Vagina (tissue), 2 donors: ENCODE data around the gene TCEANC. TPM values are rescaled to one million over a fixed set of nuclear protein-coding genes. Genes with fewer than 3 reads are reported as not detected.

Experiments
- DNase-seq, 2 donors: peaks; one replicate each; pipeline ENCODE4 v3.0.0-alpha.2; 2017; ENCODE audit errors: extremely low spot score in 2 of 2
- H3K27ac ChIP-seq: fragments of 200-600 bp; sonication (generic); one replicate; pipeline ENCODE4 v1.5.1; 2019
- H3K27me3 ChIP-seq: fragments of 200-600 bp; sonication (generic); one replicate; pipeline ENCODE4 v1.5.1; 2019
- H3K36me3 ChIP-seq, 2 donors: fragments of 200-600 bp; sonication (generic); one replicate each; pipeline ENCODE4 v1.5.1; 2017 to 2019
- H3K4me1 ChIP-seq: fragments of 200-600 bp; sonication (generic); one replicate; pipeline ENCODE4 v1.5.1; 2019
- H3K4me3 ChIP-seq, 2 donors: fragments of 200-600 bp; sonication (generic); 1 replicate in 1 of 2; 2 replicates in 1 of 2; pipeline ENCODE4 v1.5.1; 2016 to 2019
- H3K9me3 ChIP-seq: fragments of 200-600 bp; sonication (generic); one replicate; pipeline ENCODE4 v1.5.1; 2019
- POLR2A ChIP-seq, 2 donors: fragments of 450-650 bp; IDR thresholded peaks; one replicate each; pipeline ENCODE4 v1.6.1; 2017; ENCODE audit warnings: antibody characterized with exemption in 2 of 2, mild to moderate bottlenecking in 2 of 2, moderate library complexity in 2 of 2
- POLR2AphosphoS5 ChIP-seq, 2 donors: sonication (generic); formaldehyde crosslinking; IDR thresholded peaks; one replicate each; pipeline ENCODE4 v1.9.0; 2017; ENCODE audit warnings: antibody characterized with exemption in 2 of 2, mild to moderate bottlenecking in 2 of 2, low read depth in 1 of 2; ENCODE audit not compliant: insufficient read depth in 1 of 2
- intact Hi-C: fragments of 100-400 bp; cut with DNase I; formaldehyde crosslinking; loops from one replicate; pipeline ENCODE4 v1.15.1; 2023
- total RNA-seq: library from RNA; depleted of rRNA; stranded (reverse); fragments of >200 nt; gene quantifications from one replicate; pipeline ENCODE4 v1.2.3, GENCODE V29; 2016
- TF ChIP-seq, protein P1 (sequence below), 3 experiments: fragments of 450-650 bp in 2 of 3; fragments of 200-600 bp in 1 of 3; sonication (generic) in 1 of 3; IDR thresholded peaks; one replicate each; pipeline ENCODE4 v1.5.1; 2017 to 2019; ENCODE audit warnings: antibody characterized with exemption in 3 of 3, mild to moderate bottlenecking in 2 of 3, moderate library complexity in 2 of 3

Gene TCEANC
- total RNA-seq, 1 donor from 2014 or later = 3.2 TPM

- no peak overlapping the region for H3K27ac ChIP-seq
- no peaks in the 10 kb centered on the region for H3K36me3 ChIP-seq
- H3K9me3 ChIP-seq = no peaks in the 10 kb centered on the region
- intact Hi-C loops = no loop called here
- no peaks in the 10 kb centered on the region for H3K27me3 ChIP-seq
- DNase-seq = no peak
- peaks cover 34% of the 10 kb centered on the region for H3K4me1 ChIP-seq
- H3K4me3 ChIP-seq = no peak overlapping the region
- TF ChIP-seq, protein P1, sequence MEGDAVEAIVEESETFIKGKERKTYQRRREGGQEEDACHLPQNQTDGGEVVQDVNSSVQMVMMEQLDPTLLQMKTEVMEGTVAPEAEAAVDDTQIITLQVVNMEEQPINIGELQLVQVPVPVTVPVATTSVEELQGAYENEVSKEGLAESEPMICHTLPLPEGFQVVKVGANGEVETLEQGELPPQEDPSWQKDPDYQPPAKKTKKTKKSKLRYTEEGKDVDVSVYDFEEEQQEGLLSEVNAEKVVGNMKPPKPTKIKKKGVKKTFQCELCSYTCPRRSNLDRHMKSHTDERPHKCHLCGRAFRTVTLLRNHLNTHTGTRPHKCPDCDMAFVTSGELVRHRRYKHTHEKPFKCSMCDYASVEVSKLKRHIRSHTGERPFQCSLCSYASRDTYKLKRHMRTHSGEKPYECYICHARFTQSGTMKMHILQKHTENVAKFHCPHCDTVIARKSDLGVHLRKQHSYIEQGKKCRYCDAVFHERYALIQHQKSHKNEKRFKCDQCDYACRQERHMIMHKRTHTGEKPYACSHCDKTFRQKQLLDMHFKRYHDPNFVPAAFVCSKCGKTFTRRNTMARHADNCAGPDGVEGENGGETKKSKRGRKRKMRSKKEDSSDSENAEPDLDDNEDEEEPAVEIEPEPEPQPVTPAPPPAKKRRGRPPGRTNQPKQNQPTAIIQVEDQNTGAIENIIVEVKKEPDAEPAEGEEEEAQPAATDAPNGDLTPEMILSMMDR (IDR thresholded peaks at IDR 0.05) = no peak
- TF ChIP-seq POLR2A (IDR thresholded peaks at IDR 0.05) (no peak), POLR2AphosphoS5 (IDR thresholded peaks at IDR 0.05; ENCODE audit: insufficient read depth in 1 of 2, low read depth in 1 of 2) (no peak)
Measured at GRCh38 chrX:13702111-13702789, 49.3 kb downstream of the TCEANC start.

DNA sequence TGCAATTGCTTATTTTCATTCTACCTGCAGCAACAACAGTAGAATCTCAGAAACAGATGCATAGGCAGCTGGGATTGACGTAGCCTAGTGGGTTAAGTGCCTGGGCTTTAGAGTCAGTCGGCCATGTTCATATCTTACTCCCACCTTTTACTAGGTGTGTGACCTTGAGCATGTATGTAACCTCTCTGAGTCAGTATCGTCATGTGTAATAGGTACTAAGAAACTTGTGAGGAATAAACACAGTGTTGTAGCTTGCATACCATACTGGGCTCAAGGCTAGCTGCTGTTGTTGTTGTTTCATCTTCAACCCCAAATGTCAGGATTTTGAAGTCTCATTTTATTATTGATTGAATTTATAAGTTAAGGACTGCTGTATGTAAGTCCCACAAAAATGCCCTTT, 50.2 kb downstream of the TCEANC start:
- peaks cover 34% of the 10 kb centered on the region for H3K4me1 ChIP-seq
- H3K4me3 ChIP-seq = no peak overlapping the region
- H3K9me3 ChIP-seq = no peaks in the 10 kb centered on the region
- H3K27ac ChIP-seq = no peak overlapping the region
- H3K36me3 ChIP-seq = no peaks in the 10 kb centered on the region
- no peak for DNase-seq
- TF ChIP-seq POLR2AphosphoS5 (IDR thresholded peaks at IDR 0.05; ENCODE audit: insufficient read depth in 1 of 2, low read depth in 1 of 2) (no peak), POLR2A (IDR thresholded peaks at IDR 0.05) (no peak)
- TF ChIP-seq, protein P1 (IDR thresholded peaks at IDR 0.05) = no peak
- no peaks in the 10 kb centered on the region for H3K27me3 ChIP-seq
- intact Hi-C loops = no loop called here

GRCh38 chrX:13703589-13703988, 50.6 kb downstream of the TCEANC start:
- Histone ChIP-seq H3K4me3 (no peak overlapping the region), H3K27ac (no peak overlapping the region), H3K4me1 (peaks cover 34% of the 10 kb centered on the region), H3K36me3 (no peaks in the 10 kb centered on the region), H3K27me3 (no peaks in the 10 kb centered on the region), H3K9me3 (no peaks in the 10 kb centered on the region)
- intact Hi-C loops = no loop called here
- TF ChIP-seq POLR2AphosphoS5 (IDR thresholded peaks at IDR 0.05; ENCODE audit: insufficient read depth in 1 of 2, low read depth in 1 of 2) (no peak), POLR2A (IDR thresholded peaks at IDR 0.05) (no peak)
- TF ChIP-seq, protein P1 (IDR thresholded peaks at IDR 0.05) = no peak
- DNase-seq = no peak

GRCh38 chrX:13711141-13711540, 58.2 kb downstream of the TCEANC start:
- Histone ChIP-seq H3K36me3 (peaks cover 0 to 9% of the 10 kb centered on the region in 2 donors), H3K9me3 (no peaks in the 10 kb centered on the region)
- TF ChIP-seq, protein P1 (IDR thresholded peaks at IDR 0.05) = no peak
- TF ChIP-seq POLR2A (IDR thresholded peaks at IDR 0.05) = no peak
- no peak for TF ChIP-seq POLR2AphosphoS5 (IDR thresholded peaks at IDR 0.05; ENCODE audit: insufficient read depth in 1 of 2, low read depth in 1 of 2)

More at GRCh38 chrX:13711141-13711540, 58.2 kb downstream of the TCEANC start:
- no peaks in the 10 kb centered on the region for H3K27me3 ChIP-seq
- H3K4me1 ChIP-seq = no peaks in the 10 kb centered on the region
- no peak overlapping the region for H3K4me3 ChIP-seq
- H3K27ac ChIP-seq = no peak overlapping the region
- intact Hi-C loops = no loop called here
- no peak for DNase-seq

Other genes starting within 250 kb of the TCEANC start
- gene EGFL6, start 83.5 kb upstream of the TCEANC start, total RNA-seq = 0.98 TPM
- gene RAB9A, start 36.0 kb downstream of the TCEANC start, total RNA-seq = 15.0 TPM
- gene TRAPPC2, start 81.5 kb downstream of the TCEANC start, total RNA-seq = 14.2 TPM
- 49.1 TPM for gene OFD1, start 81.6 kb downstream of the TCEANC start, total RNA-seq
- 15.7 TPM for gene GPM6B, start 164.0 kb downstream of the TCEANC start, total RNA-seq